Mesendoderm (in vitro differentiated cells): ENCODE data around the gene KCTD11.
A peak's percentile ranks its signal among the peaks of the same experiment; 100 is the strongest.

Experiments
- DNase-seq: peaks from one replicate; pipeline ENCODE4 v3.0.0; 2013
- H2AK5ac ChIP-seq: 2 replicates; pipeline ENCODE4 v1.6.1; 2013; ENCODE audit warnings: low read length, inconsistent platforms
- H2BK120ac ChIP-seq: 2 replicates; pipeline ENCODE4 v1.6.1; 2013; ENCODE audit warnings: low read depth, mild to moderate bottlenecking, low read length, moderate library complexity, mixed read lengths
- H2BK15ac ChIP-seq: replicated peaks from 2 replicates; pipeline ENCODE4 v1.6.1; 2013; ENCODE audit warnings: low read depth, mild to moderate bottlenecking, moderate library complexity
- H2BK5ac ChIP-seq: 2 replicates; pipeline ENCODE4 v1.6.1; 2013; ENCODE audit warnings: low read length, inconsistent platforms
- H3K18ac ChIP-seq: 2 replicates; pipeline ENCODE4 v1.6.1; 2013; ENCODE audit warnings: mild to moderate bottlenecking, low read length, mixed read lengths
- H3K23ac ChIP-seq: one replicate; pipeline ENCODE4 v1.6.1; 2013; ENCODE audit warnings: low read length
- H3K27ac ChIP-seq: 2 replicates; pipeline ENCODE4 v1.5.1; 2013; ENCODE audit warnings: low read depth, mild to moderate bottlenecking, inconsistent platforms, low read length, moderate library complexity
- H3K27me3 ChIP-seq: 2 replicates; pipeline ENCODE4 v1.6.1; 2013; ENCODE audit warnings: low read length, control low read depth, mild to moderate bottlenecking, inconsistent platforms; ENCODE audit not compliant: insufficient read depth, poor library complexity
- H3K36me3 ChIP-seq: 2 replicates; pipeline ENCODE4 v1.6.1; 2013; ENCODE audit warnings: low read length, inconsistent platforms; ENCODE audit not compliant: control insufficient read depth, insufficient read depth
- H3K4ac ChIP-seq: one replicate; pipeline ENCODE4 v1.6.1; 2013; ENCODE audit warnings: low read depth, mild to moderate bottlenecking, low read length, moderate library complexity
- H3K4me1 ChIP-seq: 2 replicates; pipeline ENCODE4 v1.6.1; 2013; ENCODE audit warnings: low read depth, low read length, inconsistent platforms; ENCODE audit not compliant: control insufficient read depth
- H3K4me2 ChIP-seq: 2 replicates; pipeline ENCODE4 v1.6.1; 2013; ENCODE audit warnings: low read length
- H3K4me3 ChIP-seq: 2 replicates; pipeline ENCODE4 v1.5.1; 2013; ENCODE audit warnings: mild to moderate bottlenecking, low read length
- H3K56ac ChIP-seq: one replicate; pipeline ENCODE4 v1.6.1; 2013; ENCODE audit warnings: low read length
- H3K79me1 ChIP-seq: 2 replicates; pipeline ENCODE4 v1.6.1; 2013; ENCODE audit warnings: low read length, inconsistent platforms
- H3K79me2 ChIP-seq: 2 replicates; pipeline ENCODE4 v1.6.1; 2013; ENCODE audit warnings: mild to moderate bottlenecking, low read length; ENCODE audit not compliant: control insufficient read depth, insufficient read depth
- H3K9ac ChIP-seq: 2 replicates; pipeline ENCODE4 v1.6.1; 2013; ENCODE audit warnings: low read length, inconsistent platforms
- H4K5ac ChIP-seq: one replicate; pipeline ENCODE4 v1.6.1; 2013; ENCODE audit warnings: low read length
- H4K8ac ChIP-seq: one replicate; pipeline ENCODE4 v1.6.1; 2013; ENCODE audit warnings: low read depth, mild to moderate bottlenecking, control low read depth, low read length, moderate library complexity
- WGBS: extraction: QIAGEN DNeasy Blood & Tissue Kit; methylation state at CpG from one replicate; pipeline ENCODE4 v1.1.7; 2013; ENCODE audit warnings: low lambda C conversion rate, missing lambda C conversion rate; ENCODE audit not compliant: insufficient coverage; ENCODE audit errors: extremely low coverage; 5-methylcytosine and 5-hydroxymethylcytosine counted together

KCTD11 gene

GRCh38 chr17:7383742-7384488 lies 32.0 kb downstream of the KCTD11 start:
- Histone ChIP-seq H3K56ac (peak overlapping the region; percentile 84), H3K23ac (no peak overlapping the region), H3K27me3 (no peaks in the 10 kb centered on the region), H3K27ac (no peak overlapping the region), H3K79me2 (no peaks in the 10 kb centered on the region), H2BK5ac (no peak overlapping the region), H3K79me1 (no peaks in the 10 kb centered on the region), H3K18ac (no peak overlapping the region), H2AK5ac (no peak overlapping the region), H3K4me1 (peaks cover 2% of the 10 kb centered on the region), H3K9ac (peak overlapping the region; percentile 60), H4K5ac (no peak overlapping the region), H3K4ac (no peak overlapping the region), H3K36me3 (no peaks in the 10 kb centered on the region), H2BK15ac (no peak overlapping the region), H2BK120ac (no peak overlapping the region), H3K4me2 (peak overlapping the region; percentile 69), H4K8ac (no peak overlapping the region), H3K4me3 (peak overlapping the region; percentile 38)
- WGBS = no CpG with 5 or more reads among the region's 65 CpGs
- DNase-seq = peak; percentile 80

- Histone ChIP-seq H2BK15ac (no peak overlapping the region), H3K79me2 (no peaks in the 10 kb centered on the region), H4K8ac (no peak overlapping the region), H3K23ac (peak overlapping the region; percentile 83), H3K4me1 (peaks cover 2% of the 10 kb centered on the region), H3K18ac (no peak overlapping the region), H3K4me2 (peak overlapping the region; percentile 69), H3K36me3 (no peaks in the 10 kb centered on the region), H3K79me1 (no peaks in the 10 kb centered on the region), H4K5ac (no peak overlapping the region), H2BK120ac (no peak overlapping the region), H3K27ac (no peak overlapping the region), H3K56ac (peak overlapping the region; percentile 84), H3K4ac (no peak overlapping the region), H3K27me3 (no peaks in the 10 kb centered on the region), H3K9ac (peak overlapping the region; percentile 60), H3K4me3 (peak overlapping the region; percentile 38), H2AK5ac (no peak overlapping the region), H2BK5ac (no peak overlapping the region)
- no CpG with 5 or more reads among the region's 23 CpGs for WGBS
- DNase-seq = peak; percentile 15
Measured at GRCh38 chr17:7384489-7385081, 32.6 kb downstream of the KCTD11 start.

DNA sequence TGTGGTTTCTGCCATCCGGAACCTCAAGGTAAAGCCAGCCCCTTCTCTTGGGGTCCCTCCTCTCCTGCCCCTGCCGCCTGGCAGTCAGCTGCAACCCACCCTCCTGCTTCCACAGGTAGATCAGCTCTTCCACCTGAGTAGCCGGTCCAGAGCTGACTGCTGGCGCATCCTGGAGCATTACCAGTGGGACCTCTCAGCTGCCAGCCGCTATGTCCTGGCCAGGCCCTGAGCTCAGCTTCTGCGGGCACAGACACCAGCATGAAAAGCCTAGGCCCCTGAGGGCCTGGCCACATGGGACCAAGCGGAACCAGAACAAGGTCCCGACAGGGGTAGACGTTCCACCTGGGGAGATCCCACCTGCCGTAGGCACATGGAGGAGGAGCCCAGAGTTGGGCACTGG lies 36.9 kb downstream of the KCTD11 start:
- peaks cover 1% of the 10 kb centered on the region for H3K36me3 ChIP-seq
- no peak overlapping the region for H3K4me3 ChIP-seq
- H2BK5ac ChIP-seq = no peak overlapping the region
- no peak overlapping the region for H3K23ac ChIP-seq
- H3K4ac ChIP-seq = no peak overlapping the region
- no peak overlapping the region for H3K9ac ChIP-seq
- no peak overlapping the region for H2AK5ac ChIP-seq
- WGBS = no CpG with 5 or more reads among the region's 10 CpGs
- no peaks in the 10 kb centered on the region for H3K27me3 ChIP-seq
- H2BK120ac ChIP-seq = no peak overlapping the region
- no peak overlapping the region for H4K8ac ChIP-seq
- H2BK15ac ChIP-seq = no peak overlapping the region
- H3K18ac ChIP-seq = no peak overlapping the region
- no peaks in the 10 kb centered on the region for H3K4me1 ChIP-seq
- no peak overlapping the region for H4K5ac ChIP-seq
- H3K27ac ChIP-seq = no peak overlapping the region
- DNase-seq = no peak
- H3K79me2 ChIP-seq = no peaks in the 10 kb centered on the region
- no peaks in the 10 kb centered on the region for H3K79me1 ChIP-seq
- H3K56ac ChIP-seq = no peak overlapping the region
- H3K4me2 ChIP-seq = no peak overlapping the region

DNA sequence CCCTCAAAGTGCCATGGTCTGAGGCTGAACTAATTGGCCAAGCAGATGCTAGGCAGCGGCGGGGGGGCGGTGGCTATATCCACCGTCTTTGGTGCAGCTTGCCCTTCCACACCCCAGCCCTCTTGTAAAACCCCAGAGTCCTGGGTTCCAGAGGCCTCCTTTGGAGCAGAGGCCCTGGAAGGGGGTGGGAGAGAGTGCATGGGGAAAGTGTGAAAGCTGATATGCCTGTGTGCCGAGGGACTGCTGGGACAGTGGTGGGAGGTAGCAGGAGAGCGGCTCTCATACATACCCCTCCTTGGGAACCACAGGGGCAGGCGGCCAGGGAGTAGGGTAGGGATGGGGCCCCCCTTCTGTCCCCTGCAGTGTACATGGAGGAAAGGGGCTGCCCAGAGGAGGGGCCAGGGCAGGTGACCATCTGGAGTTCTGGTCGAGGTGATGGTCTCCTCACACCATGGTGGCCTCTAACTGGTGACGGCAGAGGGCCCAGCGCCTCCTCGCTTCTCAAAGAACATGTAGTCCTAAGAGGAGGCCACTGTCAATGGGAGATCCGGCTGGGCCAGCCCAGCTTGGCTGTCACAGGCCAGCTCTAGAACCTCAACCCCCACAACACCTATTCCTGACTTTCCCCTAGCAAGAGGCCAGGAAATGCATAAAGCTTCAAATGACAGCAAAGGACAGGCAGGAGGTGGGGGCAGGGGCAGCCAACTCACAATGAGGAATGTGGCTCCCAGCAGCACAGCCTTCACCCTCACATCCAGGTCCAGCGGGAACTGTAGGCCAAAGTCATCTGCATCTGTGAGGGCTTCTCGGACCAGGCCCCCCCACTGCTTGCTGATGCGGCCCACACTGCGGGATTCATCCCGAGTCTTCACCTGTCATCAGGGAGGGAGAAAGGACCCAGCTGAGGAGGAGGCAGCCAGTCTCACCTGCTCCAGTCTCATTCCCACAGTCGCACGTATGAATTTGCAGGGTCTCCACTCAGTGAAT lies 38.3 kb downstream of the KCTD11 start:
- Histone ChIP-seq H2AK5ac (no peak overlapping the region), H3K79me2 (no peaks in the 10 kb centered on the region), H3K36me3 (peaks cover 1% of the 10 kb centered on the region), H2BK120ac (no peak overlapping the region), H3K9ac (no peak overlapping the region), H3K56ac (no peak overlapping the region), H3K4me1 (no peaks in the 10 kb centered on the region), H4K5ac (no peak overlapping the region), H3K4ac (no peak overlapping the region), H3K23ac (no peak overlapping the region), H3K27me3 (no peaks in the 10 kb centered on the region), H3K4me3 (no peak overlapping the region), H3K18ac (no peak overlapping the region), H3K27ac (no peak overlapping the region), H3K4me2 (no peak overlapping the region), H4K8ac (no peak overlapping the region), H2BK15ac (no peak overlapping the region), H3K79me1 (no peaks in the 10 kb centered on the region), H2BK5ac (no peak overlapping the region)
- no peak for DNase-seq
- WGBS = no CpG with 5 or more reads among the region's 19 CpGs

GRCh38 chr17:7391307-7391706 lies 39.3 kb downstream of the KCTD11 start:
- Histone ChIP-seq H2BK120ac (no peak overlapping the region), H3K4me1 (no peaks in the 10 kb centered on the region), H3K9ac (no peak overlapping the region), H2AK5ac (no peak overlapping the region), H3K23ac (no peak overlapping the region), H3K4ac (no peak overlapping the region), H3K56ac (no peak overlapping the region), H2BK5ac (no peak overlapping the region), H3K4me3 (no peak overlapping the region), H4K5ac (no peak overlapping the region), H4K8ac (no peak overlapping the region), H3K36me3 (peaks cover 1% of the 10 kb centered on the region), H3K79me2 (no peaks in the 10 kb centered on the region), H3K27me3 (no peaks in the 10 kb centered on the region), H3K79me1 (no peaks in the 10 kb centered on the region), H3K4me2 (no peak overlapping the region), H2BK15ac (no peak overlapping the region), H3K18ac (no peak overlapping the region), H3K27ac (no peak overlapping the region)
- no CpG with 5 or more reads among the region's 2 CpGs for WGBS
- DNase-seq = no peak
